ENCODE results near the gene VGLL1.
A peak's percentile ranks its signal among the peaks of the same experiment; 100 is the strongest.

Gene VGLL1

GRCh38 chrX:136551410-136551809, 19.4 kb downstream of the VGLL1 start:
- no peak for DNase-seq (ENCODE audit: low read depth in 2 of 2, low spot score in 1 of 2)

DNA sequence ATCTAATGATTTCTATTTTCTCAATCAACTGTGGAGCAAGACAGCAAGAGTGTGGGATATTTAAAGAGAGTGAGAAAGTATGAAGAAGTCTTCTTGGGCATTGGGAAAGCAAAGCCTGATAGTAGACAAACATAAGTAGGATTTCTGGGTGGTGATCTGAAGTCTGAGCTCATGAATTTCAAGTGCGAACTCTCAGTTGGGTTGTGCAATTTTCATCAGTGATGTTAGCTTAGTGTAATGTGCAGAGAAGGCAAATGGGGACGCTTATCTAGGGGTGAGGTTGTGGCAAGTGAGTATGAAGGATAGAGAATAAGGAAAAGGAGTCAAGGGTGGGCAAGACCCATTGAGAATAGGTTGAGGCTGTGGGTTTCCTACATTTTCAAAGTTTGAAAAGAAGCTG, 23.7 kb downstream of the VGLL1 start:
- DNase-seq (ENCODE audit: low read depth in 2 of 2, low spot score in 1 of 2): no peak

GRCh38 chrX:136572030-136572429, 40.0 kb downstream of the VGLL1 start:
- no peak for DNase-seq (ENCODE audit: low read depth in 2 of 2, low spot score in 1 of 2)

DNA sequence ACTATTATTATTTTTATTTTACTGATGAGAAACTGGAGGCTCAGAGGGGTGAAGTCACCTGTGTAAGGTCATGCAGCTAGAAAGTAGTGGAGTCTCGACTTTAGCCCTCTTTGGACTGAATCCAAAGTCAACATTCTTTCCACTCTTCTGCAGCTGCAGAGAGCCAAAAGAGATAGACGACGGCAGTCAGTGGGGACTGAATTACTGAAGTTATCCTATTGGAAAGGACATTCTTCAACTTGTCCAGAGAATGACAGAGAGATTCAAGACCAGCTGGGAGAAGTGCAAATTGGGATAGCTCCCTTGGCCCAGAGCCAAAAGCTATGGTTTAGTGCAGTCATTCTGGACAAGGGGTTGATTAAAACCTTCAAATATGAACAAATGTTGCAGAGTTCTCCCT, 42.5 kb downstream of the VGLL1 start:
- DNase-seq (ENCODE audit: low read depth in 2 of 2, low spot score in 1 of 2): no peak

DNA sequence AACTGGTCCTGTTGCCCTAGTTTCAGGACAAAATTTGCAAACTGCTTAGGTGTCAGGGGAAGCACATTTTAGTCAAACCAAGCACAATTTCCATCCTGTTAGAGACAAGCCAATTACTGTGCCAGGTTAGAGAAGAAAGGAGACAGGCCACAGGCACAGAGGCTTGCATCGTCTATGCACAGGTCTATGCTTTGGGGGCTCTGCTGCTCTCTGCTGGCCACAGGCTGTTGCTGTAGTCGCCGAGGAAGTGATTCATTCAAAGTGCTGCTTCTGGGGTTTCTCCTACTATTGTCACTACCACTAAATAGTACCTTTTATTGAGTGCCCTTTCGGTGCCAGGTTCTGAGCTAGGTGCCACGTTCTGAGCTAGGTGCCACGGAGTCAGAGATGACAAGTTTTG, 45.5 kb downstream of the VGLL1 start:
- peak; percentile 19 to 28 for DNase-seq (ENCODE audit: low read depth in 2 of 2, low spot score in 1 of 2)

DNA sequence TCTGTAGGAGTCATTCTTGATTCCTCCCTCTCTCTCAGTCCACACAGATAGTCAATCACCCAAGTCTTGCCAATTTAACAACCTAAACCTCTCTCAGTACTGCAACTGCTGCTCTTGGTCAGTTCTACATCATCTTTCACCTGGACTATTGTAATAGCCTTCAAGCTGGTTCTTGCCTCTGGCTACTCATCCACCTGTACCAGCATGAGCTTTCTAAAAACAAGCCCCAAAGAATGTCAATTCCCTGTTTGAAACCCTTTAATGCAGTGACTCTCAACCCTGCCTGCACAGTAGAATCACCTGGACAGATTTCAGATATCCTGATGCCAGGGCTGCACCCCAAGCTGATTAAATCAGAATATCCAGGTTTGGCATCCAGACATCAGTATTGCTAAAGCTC, 48.3 kb downstream of the VGLL1 start:
- no peak for DNase-seq (ENCODE audit: low read depth in 2 of 2, low spot score in 1 of 2)

GRCh38 chrX:136582624-136583023, 50.6 kb downstream of the VGLL1 start:
- no peak for DNase-seq (ENCODE audit: low read depth in 2 of 2, low spot score in 1 of 2)

DNA sequence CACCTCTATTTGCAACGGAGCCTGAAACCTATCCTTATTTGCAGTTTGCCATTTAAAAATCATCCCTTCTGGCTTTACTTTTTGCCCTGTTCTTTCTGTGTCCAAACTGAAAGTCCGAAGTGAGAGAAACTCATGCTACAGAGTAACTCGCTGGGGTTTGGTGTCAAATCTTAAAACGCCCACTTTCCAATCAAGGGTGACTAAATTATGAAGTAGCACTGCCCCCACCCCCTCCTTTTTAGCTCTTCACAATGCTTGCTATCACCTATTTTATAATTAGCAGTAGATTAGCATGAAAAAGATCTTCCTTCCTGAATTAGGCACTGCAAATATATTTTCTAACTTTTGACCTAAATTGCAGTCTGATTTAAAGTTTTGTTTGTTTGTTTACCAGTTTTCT, 52.5 kb downstream of the VGLL1 start:
- DNase-seq (ENCODE audit: low read depth in 2 of 2, low spot score in 1 of 2): no peak

GRCh38 chrX:136585262-136585661, 53.2 kb downstream of the VGLL1 start:
- no peak for DNase-seq (ENCODE audit: low read depth in 2 of 2, low spot score in 1 of 2)

GRCh38 chrX:136585960-136586359, 53.9 kb downstream of the VGLL1 start:
- no peak for DNase-seq (ENCODE audit: low read depth in 2 of 2, low spot score in 1 of 2)

DNA sequence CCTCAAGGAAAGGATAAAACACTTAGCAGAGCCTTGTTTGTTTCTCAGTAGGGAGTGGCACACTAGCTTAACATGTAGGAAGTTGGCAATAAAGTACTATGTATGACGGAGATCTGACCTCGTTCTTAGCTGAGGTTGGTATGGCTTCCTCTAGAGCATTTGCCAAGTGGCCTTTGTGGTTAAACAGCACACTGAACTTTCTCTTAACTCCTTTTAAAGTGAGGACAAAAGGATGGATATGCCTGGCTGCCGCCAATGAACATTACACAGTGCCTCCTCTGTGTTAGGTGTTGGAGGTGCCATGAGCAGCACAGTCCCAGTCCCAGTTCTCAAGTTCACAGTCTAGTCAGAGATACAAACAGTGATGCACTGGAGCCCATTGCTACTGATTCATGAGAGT, 54.4 kb downstream of the VGLL1 start:
- DNase-seq (ENCODE audit: low read depth in 2 of 2, low spot score in 1 of 2): no peak

DNA sequence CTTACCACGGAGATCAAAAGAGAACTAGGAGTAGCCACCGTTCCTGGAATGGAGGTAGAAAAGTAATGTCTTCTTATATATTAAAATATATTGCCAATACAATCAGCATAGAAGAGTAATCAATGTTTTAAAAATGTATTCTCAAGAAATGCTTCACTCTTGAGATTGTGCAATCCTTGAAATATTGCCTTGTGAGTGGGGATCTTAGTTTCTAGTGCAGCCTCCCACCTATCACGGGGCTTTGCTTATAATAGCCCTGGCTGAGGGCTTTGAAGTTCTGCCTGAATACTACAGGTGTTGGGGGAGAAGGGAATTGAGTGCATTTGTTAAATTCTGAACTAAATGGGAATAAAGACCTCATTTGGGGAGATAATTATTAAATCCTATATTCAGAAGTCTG, 55.5 kb downstream of the VGLL1 start:
- DNase-seq (ENCODE audit: low read depth in 2 of 2, low spot score in 1 of 2): no peak

GRCh38 chrX:136588036-136588435, 56.0 kb downstream of the VGLL1 start:
- DNase-seq (ENCODE audit: low read depth in 2 of 2, low spot score in 1 of 2): no peak

GRCh38 chrX:136589966-136590365, 58.0 kb downstream of the VGLL1 start:
- no peak for DNase-seq (ENCODE audit: low read depth in 2 of 2, low spot score in 1 of 2)

DNA sequence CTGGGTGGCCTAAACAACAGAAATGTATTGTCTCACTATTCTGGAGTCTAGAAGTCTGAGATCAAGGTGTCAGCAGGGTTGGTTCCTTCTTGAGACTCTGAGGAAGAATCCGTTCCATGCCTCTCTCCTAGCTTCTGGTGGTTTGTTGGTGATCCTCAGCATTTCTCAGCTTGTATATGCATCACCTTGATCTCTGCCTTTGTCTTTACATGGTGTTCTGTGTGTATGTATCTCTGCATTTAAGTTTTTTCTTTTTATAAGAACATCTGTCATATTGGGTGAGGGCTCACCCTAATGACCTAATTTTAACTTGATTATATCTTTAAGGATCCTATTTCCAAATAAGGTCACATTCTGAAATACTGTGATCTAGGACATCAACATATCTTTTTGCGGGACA, 65.3 kb downstream of the VGLL1 start:
- DNase-seq (ENCODE audit: low read depth in 2 of 2, low spot score in 1 of 2): no peak

DNA sequence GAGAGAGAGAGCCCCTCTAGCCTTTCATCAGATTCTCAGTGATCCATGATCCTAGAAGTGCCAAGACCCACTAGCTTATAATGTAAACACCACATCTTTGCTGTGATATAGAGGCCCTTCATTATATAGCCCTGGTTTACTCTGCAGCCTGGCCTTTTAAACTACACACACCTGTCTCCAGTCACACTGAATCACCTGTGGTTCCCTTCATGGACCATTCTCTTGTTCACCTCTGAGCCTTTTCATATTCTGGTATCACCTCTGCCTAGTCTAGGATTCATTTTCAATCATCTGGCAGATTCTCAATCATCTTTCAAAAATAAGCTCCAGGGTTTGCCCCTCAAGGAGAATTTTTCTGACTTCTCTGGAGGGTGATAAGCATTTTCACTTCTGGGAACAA, 65.9 kb downstream of the VGLL1 start:
- no peak for DNase-seq (ENCODE audit: low read depth in 2 of 2, low spot score in 1 of 2)

GRCh38 chrX:136598631-136599030, 66.6 kb downstream of the VGLL1 start:
- DNase-seq (ENCODE audit: low read depth in 2 of 2, low spot score in 1 of 2): no peak

GRCh38 chrX:136600059-136600458, 68.0 kb downstream of the VGLL1 start:
- no peak for DNase-seq (ENCODE audit: low read depth in 2 of 2, low spot score in 1 of 2)

Data from stimulated activated CD8-positive, alpha-beta memory T cell treated with anti-CD3 and anti-CD28 coated beads, Interleukin-4, amount 100 ng/mL, for 4 hours (primary cell).